ENCODE measurements around the gene SCARB1.

The SCARB1 gene

GRCh38 chr12:124765581-124766489 lies 97.8 kb downstream of the SCARB1 start:
- Histone ChIP-seq H3K4me1 (ENCODE audit: control insufficient read depth, low read depth, low read length) (no peaks in the 10 kb centered on the region), H3K79me2 (ENCODE audit: control insufficient read depth, insufficient read depth, low read length) (no peaks in the 10 kb centered on the region), H3K9ac (ENCODE audit: low read length) (no peak overlapping the region), H3K4me3 (ENCODE audit: low read length) (no peak overlapping the region), H3K27me3 (ENCODE audit: insufficient read depth, low read length, poor library complexity) (no peaks in the 10 kb centered on the region), H2BK5ac (ENCODE audit: low read length) (no peak overlapping the region), H4K8ac (ENCODE audit: low read depth, low read length) (no peak overlapping the region), H4K5ac (ENCODE audit: low read length) (no peak overlapping the region), H3K18ac (ENCODE audit: low read length) (no peak overlapping the region), H3K56ac (ENCODE audit: low read length) (no peak overlapping the region), H2BK120ac (ENCODE audit: low read depth, low read length) (no peak overlapping the region), H3K23ac (ENCODE audit: low read length) (no peak overlapping the region), H2BK15ac (replicated peaks; ENCODE audit: low read depth) (no peak overlapping the region), H3K79me1 (ENCODE audit: low read length) (no peaks in the 10 kb centered on the region), H3K4me2 (ENCODE audit: low read length) (no peak overlapping the region), H3K36me3 (ENCODE audit: control insufficient read depth, insufficient read depth, low read length) (no peaks in the 10 kb centered on the region), H3K4ac (ENCODE audit: low read depth, low read length) (no peak overlapping the region), H2AK5ac (ENCODE audit: low read length) (no peak overlapping the region), H3K27ac (ENCODE audit: low read depth, low read length) (no peak overlapping the region)
- DNase-seq, result no peak
- WGBS (ENCODE audit: extremely low coverage, insufficient coverage, low lambda C conversion rate), result no CpG with 5 or more reads among the region's 9 CpGs

- no peak overlapping the region for H2BK15ac ChIP-seq (replicated peaks; ENCODE audit: low read depth)
- no peaks in the 10 kb centered on the region for H3K27me3 ChIP-seq (ENCODE audit: insufficient read depth, low read length, poor library complexity)
- no peak overlapping the region for H3K56ac ChIP-seq (ENCODE audit: low read length)
- no peak overlapping the region for H3K23ac ChIP-seq (ENCODE audit: low read length)
- H3K27ac ChIP-seq (ENCODE audit: low read depth, low read length), result no peak overlapping the region
- no peaks in the 10 kb centered on the region for H3K4me1 ChIP-seq (ENCODE audit: control insufficient read depth, low read depth, low read length)
- H3K79me2 ChIP-seq (ENCODE audit: control insufficient read depth, insufficient read depth, low read length), result no peaks in the 10 kb centered on the region
- H4K8ac ChIP-seq (ENCODE audit: low read depth, low read length), result no peak overlapping the region
- no peaks in the 10 kb centered on the region for H3K36me3 ChIP-seq (ENCODE audit: control insufficient read depth, insufficient read depth, low read length)
- no peaks in the 10 kb centered on the region for H3K79me1 ChIP-seq (ENCODE audit: low read length)
- no CpG with 5 or more reads among the region's 2 CpGs for WGBS (ENCODE audit: extremely low coverage, insufficient coverage, low lambda C conversion rate)
- no peak overlapping the region for H4K5ac ChIP-seq (ENCODE audit: low read length)
- H3K4me3 ChIP-seq (ENCODE audit: low read length), result no peak overlapping the region
- no peak overlapping the region for H3K18ac ChIP-seq (ENCODE audit: low read length)
- no peak overlapping the region for H2BK120ac ChIP-seq (ENCODE audit: low read depth, low read length)
- H3K4me2 ChIP-seq (ENCODE audit: low read length), result no peak overlapping the region
- no peak overlapping the region for H2AK5ac ChIP-seq (ENCODE audit: low read length)
- no peak overlapping the region for H3K9ac ChIP-seq (ENCODE audit: low read length)
- H2BK5ac ChIP-seq (ENCODE audit: low read length), result no peak overlapping the region
- no peak overlapping the region for H3K4ac ChIP-seq (ENCODE audit: low read depth, low read length)
- DNase-seq, result no peak
Observed at GRCh38 chr12:124764870-124765580, 98.6 kb downstream of the SCARB1 start.

GRCh38 chr12:124764451-124764850 lies 99.2 kb downstream of the SCARB1 start:
- Histone ChIP-seq H3K9ac (ENCODE audit: low read length) (no peak overlapping the region), H3K27me3 (ENCODE audit: insufficient read depth, low read length, poor library complexity) (no peaks in the 10 kb centered on the region), H3K4me1 (ENCODE audit: control insufficient read depth, low read depth, low read length) (no peaks in the 10 kb centered on the region), H3K79me2 (ENCODE audit: control insufficient read depth, insufficient read depth, low read length) (no peaks in the 10 kb centered on the region), H3K4me2 (ENCODE audit: low read length) (no peak overlapping the region), H3K36me3 (ENCODE audit: control insufficient read depth, insufficient read depth, low read length) (no peaks in the 10 kb centered on the region), H3K4ac (ENCODE audit: low read depth, low read length) (no peak overlapping the region), H2BK5ac (ENCODE audit: low read length) (no peak overlapping the region), H4K5ac (ENCODE audit: low read length) (no peak overlapping the region), H2BK15ac (replicated peaks; ENCODE audit: low read depth) (no peak overlapping the region), H3K18ac (ENCODE audit: low read length) (no peak overlapping the region), H3K56ac (ENCODE audit: low read length) (no peak overlapping the region), H3K23ac (ENCODE audit: low read length) (no peak overlapping the region), H3K79me1 (ENCODE audit: low read length) (no peaks in the 10 kb centered on the region), H3K4me3 (ENCODE audit: low read length) (no peak overlapping the region), H2BK120ac (ENCODE audit: low read depth, low read length) (no peak overlapping the region), H2AK5ac (ENCODE audit: low read length) (no peak overlapping the region), H3K27ac (ENCODE audit: low read depth, low read length) (no peak overlapping the region), H4K8ac (ENCODE audit: low read depth, low read length) (no peak overlapping the region)
- WGBS (ENCODE audit: extremely low coverage, insufficient coverage, low lambda C conversion rate), result no CpG with 5 or more reads among the region's 3 CpGs
- peak; percentile 73 for DNase-seq

- H3K18ac ChIP-seq (ENCODE audit: low read length), result no peak overlapping the region
- H3K79me1 ChIP-seq (ENCODE audit: low read length), result no peaks in the 10 kb centered on the region
- H2BK120ac ChIP-seq (ENCODE audit: low read depth, low read length), result no peak overlapping the region
- H3K56ac ChIP-seq (ENCODE audit: low read length), result no peak overlapping the region
- no peak overlapping the region for H3K4me2 ChIP-seq (ENCODE audit: low read length)
- no peaks in the 10 kb centered on the region for H3K27me3 ChIP-seq (ENCODE audit: insufficient read depth, low read length, poor library complexity)
- no CpG with 5 or more reads among the region's 5 CpGs for WGBS (ENCODE audit: extremely low coverage, insufficient coverage, low lambda C conversion rate)
- H3K36me3 ChIP-seq (ENCODE audit: control insufficient read depth, insufficient read depth, low read length), result no peaks in the 10 kb centered on the region
- H2AK5ac ChIP-seq (ENCODE audit: low read length), result no peak overlapping the region
- no peak overlapping the region for H3K9ac ChIP-seq (ENCODE audit: low read length)
- H2BK15ac ChIP-seq (replicated peaks; ENCODE audit: low read depth), result no peak overlapping the region
- no peak overlapping the region for H2BK5ac ChIP-seq (ENCODE audit: low read length)
- no peak overlapping the region for H3K23ac ChIP-seq (ENCODE audit: low read length)
- no peak for DNase-seq
- no peaks in the 10 kb centered on the region for H3K79me2 ChIP-seq (ENCODE audit: control insufficient read depth, insufficient read depth, low read length)
- H3K4me1 ChIP-seq (ENCODE audit: control insufficient read depth, low read depth, low read length), result peaks cover 8% of the 10 kb centered on the region
- no peak overlapping the region for H3K27ac ChIP-seq (ENCODE audit: low read depth, low read length)
- H4K8ac ChIP-seq (ENCODE audit: low read depth, low read length), result no peak overlapping the region
- no peak overlapping the region for H3K4me3 ChIP-seq (ENCODE audit: low read length)
- H4K5ac ChIP-seq (ENCODE audit: low read length), result no peak overlapping the region
- no peak overlapping the region for H3K4ac ChIP-seq (ENCODE audit: low read depth, low read length)
Observed at GRCh38 chr12:124763594-124763979, 100.1 kb downstream of the SCARB1 start.

GRCh38 chr12:124762791-124763593 lies 100.7 kb downstream of the SCARB1 start:
- H4K8ac ChIP-seq (ENCODE audit: low read depth, low read length), result no peak overlapping the region
- no CpG with 5 or more reads among the region's 13 CpGs for WGBS (ENCODE audit: extremely low coverage, insufficient coverage, low lambda C conversion rate)
- peaks cover 9% of the 10 kb centered on the region for H3K4me1 ChIP-seq (ENCODE audit: control insufficient read depth, low read depth, low read length)
- H2BK120ac ChIP-seq (ENCODE audit: low read depth, low read length), result no peak overlapping the region
- H3K18ac ChIP-seq (ENCODE audit: low read length), result no peak overlapping the region
- no peaks in the 10 kb centered on the region for H3K79me2 ChIP-seq (ENCODE audit: control insufficient read depth, insufficient read depth, low read length)
- H3K56ac ChIP-seq (ENCODE audit: low read length), result no peak overlapping the region
- H2BK5ac ChIP-seq (ENCODE audit: low read length), result no peak overlapping the region
- no peaks in the 10 kb centered on the region for H3K36me3 ChIP-seq (ENCODE audit: control insufficient read depth, insufficient read depth, low read length)
- H4K5ac ChIP-seq (ENCODE audit: low read length), result no peak overlapping the region
- H3K4me3 ChIP-seq (ENCODE audit: low read length), result no peak overlapping the region
- H3K4me2 ChIP-seq (ENCODE audit: low read length), result no peak overlapping the region
- DNase-seq, result no peak
- H2AK5ac ChIP-seq (ENCODE audit: low read length), result no peak overlapping the region
- H3K79me1 ChIP-seq (ENCODE audit: low read length), result no peaks in the 10 kb centered on the region
- no peak overlapping the region for H3K23ac ChIP-seq (ENCODE audit: low read length)
- H3K27ac ChIP-seq (ENCODE audit: low read depth, low read length), result no peak overlapping the region
- no peak overlapping the region for H3K4ac ChIP-seq (ENCODE audit: low read depth, low read length)
- no peak overlapping the region for H3K9ac ChIP-seq (ENCODE audit: low read length)
- no peak overlapping the region for H2BK15ac ChIP-seq (replicated peaks; ENCODE audit: low read depth)
- H3K27me3 ChIP-seq (ENCODE audit: insufficient read depth, low read length, poor library complexity), result no peaks in the 10 kb centered on the region

Data from mesendoderm (in vitro differentiated cells).